Left lung (tissue), 10 donors: Measurements from ENCODE around the gene OR52B6. TPM values are rescaled to one million over a fixed set of nuclear protein-coding genes. Genes with fewer than 3 reads are reported as not detected.

Experiments
- ATAC-seq: fragments of 200-7000 bp; cut with Tn5 transposase; one replicate; pipeline ENCODE4 v1.9.1; 2020; ENCODE audit warnings: moderate library complexity
- DNase-seq, 4 donors: peaks; one replicate each; pipeline ENCODE4 v3.0.0-alpha.2; 2013 to 2020
- H3K27ac ChIP-seq, 2 donors: fragments of 200-600 bp; sonication (generic) in 1 of 2; one replicate each; pipeline versions ENCODE4 v1.5.0 to v1.8.0; 2020 to 2021
- H3K27me3 ChIP-seq, 2 donors: fragments of 200-600 bp; sonication (generic) in 1 of 2; one replicate each; pipeline versions ENCODE4 v1.5.0 to v1.8.0; 2020 to 2021
- H3K36me3 ChIP-seq, 2 donors: fragments of 200-600 bp; sonication (generic) in 1 of 2; one replicate each; pipeline versions ENCODE4 v1.5.0 to v1.8.0; 2020 to 2021
- H3K4me1 ChIP-seq, 2 donors: fragments of 200-600 bp; one replicate each; pipeline ENCODE4 v1.8.0; 2021
- H3K4me3 ChIP-seq, 2 donors: fragments of 200-600 bp; sonication (generic) in 1 of 2; one replicate each; pipeline versions ENCODE4 v1.5.0 to v1.8.0; 2020 to 2021; ENCODE audit warnings: mild to moderate bottlenecking in 1 of 2
- H3K9me3 ChIP-seq, 2 donors: fragments of 200-600 bp; sonication (generic) in 1 of 2; one replicate each; pipeline versions ENCODE4 v1.5.0 to v1.8.0; 2020 to 2021
- intact Hi-C, 2 donors: fragments of 100-400 bp; cut with DNase I; formaldehyde crosslinking; loops; one replicate each; pipeline versions ENCODE4 v1.11.2 to v1.14.2; 2022
- polyA plus RNA-seq, 6 donors: library from polyadenylated mRNA; unstranded; fragments of 120-200 nt; gene quantifications; one replicate each; pipeline ENCODE4 v1.2.1, GENCODE V29; 2013; ENCODE audit not compliant: insufficient read length in 6 of 6
- total RNA-seq, 2 donors: library from RNA; stranded (reverse); fragmentation: NEBNext Ultra II Directional; extraction: Animal tissue kit (Norgen Biotek cat#: 25700); gene quantifications; one replicate each; pipeline ENCODE4 v1.2.1, GENCODE V29; 2021
- TF ChIP-seq, protein P1 (sequence below), 2 donors: fragments of 200-600 bp; sonication (generic) in 1 of 2; IDR thresholded peaks; one replicate each; pipeline versions ENCODE4 v1.5.0 to v1.8.0; 2021; ENCODE audit warnings: antibody characterized with exemption in 2 of 2
- donor health status: DM: no; HTN: yes; CAD: no.
- donor health status: DM: no; HTN: no; CAD: no.

Gene OR52B6
- total and polyA plus RNA-seq, 8 donors = 0.17 to 0.56 (median 0.42) TPM; not detected in 2

- Histone ChIP-seq H3K4me3 (no peak overlapping the region), H3K27me3 (no peaks in the 10 kb centered on the region), H3K9me3 (no peaks in the 10 kb centered on the region), H3K27ac (no peak overlapping the region), H3K4me1 (no peaks in the 10 kb centered on the region), H3K36me3 (no peaks in the 10 kb centered on the region)
- DNase-seq (no peak), ATAC-seq (no peak)
- TF ChIP-seq, protein P1, sequence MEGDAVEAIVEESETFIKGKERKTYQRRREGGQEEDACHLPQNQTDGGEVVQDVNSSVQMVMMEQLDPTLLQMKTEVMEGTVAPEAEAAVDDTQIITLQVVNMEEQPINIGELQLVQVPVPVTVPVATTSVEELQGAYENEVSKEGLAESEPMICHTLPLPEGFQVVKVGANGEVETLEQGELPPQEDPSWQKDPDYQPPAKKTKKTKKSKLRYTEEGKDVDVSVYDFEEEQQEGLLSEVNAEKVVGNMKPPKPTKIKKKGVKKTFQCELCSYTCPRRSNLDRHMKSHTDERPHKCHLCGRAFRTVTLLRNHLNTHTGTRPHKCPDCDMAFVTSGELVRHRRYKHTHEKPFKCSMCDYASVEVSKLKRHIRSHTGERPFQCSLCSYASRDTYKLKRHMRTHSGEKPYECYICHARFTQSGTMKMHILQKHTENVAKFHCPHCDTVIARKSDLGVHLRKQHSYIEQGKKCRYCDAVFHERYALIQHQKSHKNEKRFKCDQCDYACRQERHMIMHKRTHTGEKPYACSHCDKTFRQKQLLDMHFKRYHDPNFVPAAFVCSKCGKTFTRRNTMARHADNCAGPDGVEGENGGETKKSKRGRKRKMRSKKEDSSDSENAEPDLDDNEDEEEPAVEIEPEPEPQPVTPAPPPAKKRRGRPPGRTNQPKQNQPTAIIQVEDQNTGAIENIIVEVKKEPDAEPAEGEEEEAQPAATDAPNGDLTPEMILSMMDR (IDR thresholded peaks at IDR 0.05) = no peak
- intact Hi-C loops = no loop called here
Measured at GRCh38 chr11:5556596-5557188, 24.0 kb upstream of the OR52B6 start.

DNA sequence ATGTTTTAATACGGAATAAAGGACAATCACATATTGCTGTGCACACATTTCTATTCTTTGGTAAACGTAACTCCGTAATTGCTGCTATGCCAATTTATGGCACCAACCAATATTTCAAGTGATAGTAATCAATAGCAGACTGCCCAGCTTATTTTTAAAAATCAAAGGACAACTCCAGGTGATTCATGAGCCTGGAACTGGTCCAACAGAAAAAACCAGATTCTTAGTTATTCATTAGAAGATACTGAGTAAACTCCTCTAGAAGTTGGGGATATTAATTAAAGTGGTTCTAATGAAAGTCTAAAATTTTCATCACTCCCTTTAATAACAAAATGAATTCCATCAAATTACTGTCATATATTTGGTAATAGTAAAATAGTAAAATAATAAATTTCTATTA, 22.9 kb upstream of the OR52B6 start:
- no peaks in the 10 kb centered on the region for H3K36me3 ChIP-seq
- intact Hi-C loops = no loop called here
- H3K4me1 ChIP-seq = no peaks in the 10 kb centered on the region
- H3K27ac ChIP-seq = no peak overlapping the region
- DNase-seq = no peak
- TF ChIP-seq, protein P1 (IDR thresholded peaks at IDR 0.05) = no peak
- no peaks in the 10 kb centered on the region for H3K9me3 ChIP-seq
- ATAC-seq = no peak
- H3K27me3 ChIP-seq = no peaks in the 10 kb centered on the region
- H3K4me3 ChIP-seq = no peak overlapping the region

GRCh38 chr11:5564259-5565019, 16.2 kb upstream of the OR52B6 start:
- no peaks in the 10 kb centered on the region for H3K27me3 ChIP-seq

DNA sequence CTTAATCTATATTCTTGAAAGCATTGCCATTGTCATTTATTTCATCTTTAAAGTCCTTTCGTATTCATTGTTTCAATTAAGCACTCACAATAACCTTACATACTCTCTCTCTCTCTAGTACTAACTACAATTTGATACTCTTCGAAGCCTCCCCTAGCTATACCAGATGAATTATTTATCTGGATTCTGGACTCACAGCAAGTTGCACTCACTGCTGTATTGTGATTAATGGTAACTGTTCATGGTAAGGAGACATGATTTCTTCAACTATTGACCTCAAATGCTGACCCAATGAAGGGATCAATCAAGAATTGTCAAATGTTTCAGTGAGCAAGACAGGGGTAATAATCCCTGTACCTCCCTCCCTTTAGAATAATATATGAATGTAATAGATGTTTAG, 6.0 kb upstream of the OR52B6 start:
- no peaks in the 10 kb centered on the region for H3K36me3 ChIP-seq
- H3K4me1 ChIP-seq = no peaks in the 10 kb centered on the region
- ATAC-seq (no peak), DNase-seq (no peak)
- TF ChIP-seq, protein P1 (IDR thresholded peaks at IDR 0.05) = no peak
- intact Hi-C loops = no loop called here
- no peaks in the 10 kb centered on the region for H3K9me3 ChIP-seq
- no peak overlapping the region for H3K4me3 ChIP-seq
- H3K27ac ChIP-seq = no peak overlapping the region
- no peaks in the 10 kb centered on the region for H3K27me3 ChIP-seq

More at GRCh38 chr11:5564259-5565019, 16.2 kb upstream of the OR52B6 start:
- ATAC-seq (no peak), DNase-seq (no peak)
- TF ChIP-seq, protein P1 (IDR thresholded peaks at IDR 0.05) = no peak
- no peak overlapping the region for H3K4me3 ChIP-seq
- intact Hi-C loops = no loop called here
- no peak overlapping the region for H3K27ac ChIP-seq
- no peaks in the 10 kb centered on the region for H3K4me1 ChIP-seq
- H3K9me3 ChIP-seq = no peaks in the 10 kb centered on the region
- no peaks in the 10 kb centered on the region for H3K36me3 ChIP-seq

DNA sequence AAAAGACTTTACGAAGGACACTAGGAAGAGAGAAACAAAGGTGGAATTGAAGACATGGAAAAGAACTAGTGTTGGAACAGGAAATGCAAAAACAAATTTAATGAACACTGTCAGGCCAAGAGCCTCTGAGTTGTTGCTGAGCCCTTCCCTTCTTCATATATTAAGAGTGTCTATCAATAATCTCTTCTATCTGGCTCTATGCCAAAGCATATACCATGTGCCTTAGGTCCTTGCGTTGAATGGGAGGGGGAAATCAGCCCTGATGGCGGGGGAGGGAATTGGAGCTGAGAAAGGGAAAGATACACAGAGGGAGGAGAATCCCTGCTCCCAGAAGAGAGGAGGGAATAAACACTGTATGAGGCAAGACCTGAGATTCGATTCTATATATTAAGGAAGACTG, 5.5 kb upstream of the OR52B6 start:
- Histone ChIP-seq H3K27ac (no peak overlapping the region), H3K4me3 (no peak overlapping the region), H3K27me3 (no peaks in the 10 kb centered on the region), H3K9me3 (no peaks in the 10 kb centered on the region), H3K36me3 (no peaks in the 10 kb centered on the region), H3K4me1 (no peaks in the 10 kb centered on the region)
- TF ChIP-seq, protein P1 (IDR thresholded peaks at IDR 0.05) = no peak
- DNase-seq = no peak
- intact Hi-C loops = no loop called here
- no peak for ATAC-seq
